Measurements from ENCODE around the gene TMEM258.
A peak's percentile ranks its signal among the peaks of the same experiment; 100 is the strongest.

TMEM258 gene

DNA sequence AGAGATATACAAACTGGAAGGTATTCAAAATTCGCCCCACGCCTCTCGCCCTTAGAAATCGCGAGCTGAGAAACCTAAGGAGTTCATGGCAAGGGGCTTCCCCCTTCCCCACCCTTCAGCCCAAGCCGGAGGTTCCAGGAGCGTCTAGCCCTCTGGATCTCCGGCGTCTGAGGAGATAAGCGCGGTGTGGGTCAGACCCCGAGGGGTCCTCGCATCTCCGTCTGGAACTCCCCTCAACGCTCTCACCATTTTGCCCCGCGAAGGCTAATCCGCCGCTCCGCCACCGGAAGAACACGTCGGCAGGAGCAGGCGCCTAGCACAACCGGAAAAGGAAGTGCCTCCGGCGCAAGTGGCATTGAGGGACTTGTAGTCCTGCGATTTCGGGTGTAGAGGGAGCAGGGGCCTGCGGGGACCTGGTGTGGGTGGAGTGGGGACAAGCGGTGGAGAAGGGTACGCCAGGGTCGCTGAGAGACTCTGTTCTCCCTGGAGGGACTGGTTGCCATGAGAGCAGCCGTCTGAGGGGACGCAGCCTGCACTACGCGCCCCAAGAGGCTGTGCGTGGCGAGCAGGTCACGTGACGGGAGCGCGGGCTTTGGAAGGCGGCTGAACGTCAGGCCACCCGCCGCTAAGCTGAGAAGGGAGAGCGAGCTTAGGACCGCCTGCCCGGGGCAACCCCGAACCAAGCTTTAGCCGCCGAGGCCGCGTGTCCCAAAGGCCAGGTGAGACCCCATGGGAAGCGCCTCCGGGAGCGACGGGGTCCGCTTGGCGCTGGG lies at the start of gene TMEM258, which contains the start of gene FEN1:
Gene TMEM258, minus strand, starts transcription at position 290 of the 773 bp plus-strand sequence. Its CDS starts 41 bp downstream, at position 249.
Gene FEN1, plus strand, starts transcription at position 602 of the 773 bp plus-strand sequence. CDS start 2,451 bp downstream, outside the sequence.
- TF ChIP-seq ZBTB7A (IDR thresholded peaks at IDR 0.05; ENCODE audit: low read depth) (peak; percentile 65), EP300 (IDR thresholded peaks at IDR 0.05; ENCODE audit: borderline replicate concordance) (no peak), RAD21 (IDR thresholded peaks at IDR 0.05; ENCODE audit: low read depth) (no peak), NFIC (IDR thresholded peaks at IDR 0.05) (no peak), CREB1 (IDR thresholded peaks at IDR 0.05; ENCODE audit: low read depth) (peak; percentile 55), YY1 (IDR thresholded peaks at IDR 0.05; ENCODE audit: low read depth) (peak; percentile 77), TAF1 (IDR thresholded peaks at IDR 0.05; ENCODE audit: low read depth) (peak; percentile 79)
- TF ChIP-seq, protein P1, sequence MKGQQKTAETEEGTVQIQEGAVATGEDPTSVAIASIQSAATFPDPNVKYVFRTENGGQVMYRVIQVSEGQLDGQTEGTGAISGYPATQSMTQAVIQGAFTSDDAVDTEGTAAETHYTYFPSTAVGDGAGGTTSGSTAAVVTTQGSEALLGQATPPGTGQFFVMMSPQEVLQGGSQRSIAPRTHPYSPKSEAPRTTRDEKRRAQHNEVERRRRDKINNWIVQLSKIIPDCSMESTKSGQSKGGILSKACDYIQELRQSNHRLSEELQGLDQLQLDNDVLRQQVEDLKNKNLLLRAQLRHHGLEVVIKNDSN (IDR thresholded peaks at IDR 0.05): peak; percentile 99
- TF ChIP-seq, protein P2, sequence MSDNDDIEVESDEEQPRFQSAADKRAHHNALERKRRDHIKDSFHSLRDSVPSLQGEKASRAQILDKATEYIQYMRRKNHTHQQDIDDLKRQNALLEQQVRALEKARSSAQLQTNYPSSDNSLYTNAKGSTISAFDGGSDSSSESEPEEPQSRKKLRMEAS (IDR thresholded peaks at IDR 0.05): peak; percentile 86

DNA sequence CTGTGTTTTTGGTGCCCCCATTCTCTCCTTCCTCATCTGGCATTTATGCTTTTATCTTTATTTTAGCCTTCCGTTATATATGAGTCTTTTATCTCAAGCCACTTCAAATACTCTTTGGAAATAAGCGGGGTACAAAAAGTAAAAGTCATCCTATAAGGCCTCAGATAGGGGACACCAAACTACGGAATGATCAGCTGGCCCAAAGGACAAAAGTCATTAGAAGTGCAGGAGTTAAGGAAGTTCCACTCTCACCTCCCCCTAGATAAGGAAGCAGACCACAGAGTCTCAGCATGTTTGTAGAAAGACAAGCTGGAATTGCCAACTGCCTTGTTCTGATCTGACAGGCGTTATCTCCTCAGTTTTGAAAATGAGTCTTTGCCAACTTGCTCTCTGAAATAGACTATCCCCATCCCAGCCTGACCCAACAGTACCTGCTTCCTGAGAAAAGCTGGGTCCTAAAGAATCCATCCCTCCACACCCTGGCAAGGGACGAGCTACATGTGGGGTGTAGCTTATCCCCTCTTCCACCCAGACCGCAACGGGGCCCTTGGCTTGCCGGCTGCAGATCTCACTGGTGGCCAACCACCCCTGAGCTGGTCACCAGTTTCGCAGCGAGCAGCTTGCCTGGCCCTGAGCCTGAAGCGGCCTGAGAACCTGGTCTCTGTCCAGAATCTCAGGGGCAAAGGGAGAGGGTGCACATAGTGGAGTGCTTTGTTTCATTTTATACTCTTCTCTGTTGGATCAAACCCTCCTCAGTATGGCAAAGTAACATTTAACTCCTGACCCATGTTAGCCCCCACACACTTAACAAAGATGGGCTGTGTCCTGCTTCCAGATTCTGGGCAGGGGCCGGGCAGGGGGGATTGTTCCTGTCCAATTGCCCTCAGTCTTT lies 49.5 kb upstream of the TMEM258 start:
- TF ChIP-seq EP300 (IDR thresholded peaks at IDR 0.05; ENCODE audit: borderline replicate concordance) (no peak), TEAD4 (IDR thresholded peaks at IDR 0.05) (no peak), TAF1 (IDR thresholded peaks at IDR 0.05; ENCODE audit: low read depth) (no peak), TCF12 (IDR thresholded peaks at IDR 0.05; ENCODE audit: low read depth) (no peak), RAD21 (IDR thresholded peaks at IDR 0.05; ENCODE audit: low read depth) (no peak), EGR1 (IDR thresholded peaks at IDR 0.05) (no peak), ZBTB7A (IDR thresholded peaks at IDR 0.05; ENCODE audit: low read depth) (no peak)

DNA sequence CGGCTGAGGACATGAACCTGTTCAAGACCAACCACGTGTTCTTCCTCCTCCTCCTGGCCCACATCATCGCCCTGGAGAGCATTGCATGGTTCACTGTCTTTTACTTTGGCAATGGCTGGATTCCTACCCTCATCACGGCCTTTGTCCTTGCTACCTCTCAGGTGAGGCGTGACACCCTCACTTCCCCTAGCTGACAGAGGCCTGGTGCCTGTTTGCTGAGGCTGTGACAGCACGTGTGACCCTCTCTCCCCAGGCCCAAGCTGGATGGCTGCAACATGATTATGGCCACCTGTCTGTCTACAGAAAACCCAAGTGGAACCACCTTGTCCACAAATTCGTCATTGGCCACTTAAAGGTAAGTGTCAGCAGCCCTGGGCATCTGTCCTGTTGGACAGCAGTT lies 48.0 kb upstream of the TMEM258 start:
- TF ChIP-seq, protein P2 (IDR thresholded peaks at IDR 0.05): no peak
- TF ChIP-seq, protein P1 (IDR thresholded peaks at IDR 0.05): no peak
- TF ChIP-seq CEBPB (IDR thresholded peaks at IDR 0.05) (no peak), RAD21 (IDR thresholded peaks at IDR 0.05; ENCODE audit: low read depth) (no peak), TEAD4 (IDR thresholded peaks at IDR 0.05) (no peak), EP300 (IDR thresholded peaks at IDR 0.05; ENCODE audit: borderline replicate concordance) (no peak), TCF12 (IDR thresholded peaks at IDR 0.05; ENCODE audit: low read depth) (no peak), NFIC (IDR thresholded peaks at IDR 0.05) (no peak), TAF1 (IDR thresholded peaks at IDR 0.05; ENCODE audit: low read depth) (no peak)

DNA sequence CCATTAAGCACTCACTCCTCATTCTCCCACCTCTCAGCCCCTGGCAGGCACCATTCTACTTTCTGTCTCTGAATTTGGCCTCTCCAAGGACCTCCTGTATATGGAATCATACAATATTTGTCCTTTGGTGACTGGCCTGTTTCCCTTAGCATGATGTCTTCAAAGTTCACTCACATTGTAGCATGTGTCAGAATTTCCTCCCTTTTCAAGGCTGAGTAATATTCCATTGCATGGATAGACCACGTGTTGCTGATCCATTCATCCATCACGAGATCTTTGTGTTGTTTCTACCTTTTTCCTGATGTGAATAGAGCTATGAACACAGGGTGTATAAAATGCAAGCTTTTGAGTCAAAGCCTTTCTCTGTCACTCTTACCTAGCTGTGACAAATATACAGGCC lies 47.3 kb upstream of the TMEM258 start:
- no peak for TF ChIP-seq FOXM1 (IDR thresholded peaks at IDR 0.05; ENCODE audit: borderline replicate concordance, low read depth)
- TF ChIP-seq, protein P2 (IDR thresholded peaks at IDR 0.05): no peak
- TF ChIP-seq NFIC (IDR thresholded peaks at IDR 0.05): no peak
- TF ChIP-seq YY1 (IDR thresholded peaks at IDR 0.05; ENCODE audit: low read depth): no peak
- TF ChIP-seq TCF12 (IDR thresholded peaks at IDR 0.05; ENCODE audit: low read depth): no peak
- no peak for TF ChIP-seq ZBTB7A (IDR thresholded peaks at IDR 0.05; ENCODE audit: low read depth)
- no peak for TF ChIP-seq CREB1 (IDR thresholded peaks at IDR 0.05; ENCODE audit: low read depth)

DNA sequence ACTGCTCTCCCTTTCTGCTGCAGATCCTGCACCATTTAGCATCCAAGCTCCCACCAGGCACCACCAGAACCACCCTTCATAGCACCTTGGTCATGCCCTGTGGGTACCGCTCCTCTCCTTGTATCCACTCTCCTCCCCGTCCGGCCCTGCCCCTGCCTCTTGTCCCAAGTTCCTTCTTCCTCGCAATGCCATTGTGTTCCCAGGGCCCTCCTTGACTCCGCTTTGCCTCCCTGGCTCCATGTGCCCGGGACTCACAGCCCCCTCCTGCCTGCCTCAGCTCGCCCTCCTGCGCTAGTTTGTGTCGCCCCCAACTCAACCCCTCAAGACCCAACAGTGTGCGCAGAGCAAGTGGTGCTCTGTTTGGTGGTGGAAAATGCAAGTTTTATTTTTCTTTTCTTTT lies 46.5 kb upstream of the TMEM258 start:
- TF ChIP-seq FOXM1 (IDR thresholded peaks at IDR 0.05; ENCODE audit: borderline replicate concordance, low read depth): no peak
- TF ChIP-seq, protein P3, sequence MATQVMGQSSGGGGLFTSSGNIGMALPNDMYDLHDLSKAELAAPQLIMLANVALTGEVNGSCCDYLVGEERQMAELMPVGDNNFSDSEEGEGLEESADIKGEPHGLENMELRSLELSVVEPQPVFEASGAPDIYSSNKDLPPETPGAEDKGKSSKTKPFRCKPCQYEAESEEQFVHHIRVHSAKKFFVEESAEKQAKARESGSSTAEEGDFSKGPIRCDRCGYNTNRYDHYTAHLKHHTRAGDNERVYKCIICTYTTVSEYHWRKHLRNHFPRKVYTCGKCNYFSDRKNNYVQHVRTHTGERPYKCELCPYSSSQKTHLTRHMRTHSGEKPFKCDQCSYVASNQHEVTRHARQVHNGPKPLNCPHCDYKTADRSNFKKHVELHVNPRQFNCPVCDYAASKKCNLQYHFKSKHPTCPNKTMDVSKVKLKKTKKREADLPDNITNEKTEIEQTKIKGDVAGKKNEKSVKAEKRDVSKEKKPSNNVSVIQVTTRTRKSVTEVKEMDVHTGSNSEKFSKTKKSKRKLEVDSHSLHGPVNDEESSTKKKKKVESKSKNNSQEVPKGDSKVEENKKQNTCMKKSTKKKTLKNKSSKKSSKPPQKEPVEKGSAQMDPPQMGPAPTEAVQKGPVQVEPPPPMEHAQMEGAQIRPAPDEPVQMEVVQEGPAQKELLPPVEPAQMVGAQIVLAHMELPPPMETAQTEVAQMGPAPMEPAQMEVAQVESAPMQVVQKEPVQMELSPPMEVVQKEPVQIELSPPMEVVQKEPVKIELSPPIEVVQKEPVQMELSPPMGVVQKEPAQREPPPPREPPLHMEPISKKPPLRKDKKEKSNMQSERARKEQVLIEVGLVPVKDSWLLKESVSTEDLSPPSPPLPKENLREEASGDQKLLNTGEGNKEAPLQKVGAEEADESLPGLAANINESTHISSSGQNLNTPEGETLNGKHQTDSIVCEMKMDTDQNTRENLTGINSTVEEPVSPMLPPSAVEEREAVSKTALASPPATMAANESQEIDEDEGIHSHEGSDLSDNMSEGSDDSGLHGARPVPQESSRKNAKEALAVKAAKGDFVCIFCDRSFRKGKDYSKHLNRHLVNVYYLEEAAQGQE (IDR thresholded peaks at IDR 0.05; ENCODE audit: low read depth): no peak
- TF ChIP-seq TEAD4 (IDR thresholded peaks at IDR 0.05): no peak
- no peak for TF ChIP-seq YY1 (IDR thresholded peaks at IDR 0.05; ENCODE audit: low read depth)
- TF ChIP-seq TCF12 (IDR thresholded peaks at IDR 0.05; ENCODE audit: low read depth): no peak
- TF ChIP-seq CREB1 (IDR thresholded peaks at IDR 0.05; ENCODE audit: low read depth): no peak
- no peak for TF ChIP-seq EP300 (IDR thresholded peaks at IDR 0.05; ENCODE audit: borderline replicate concordance)
- no peak for TF ChIP-seq TAF1 (IDR thresholded peaks at IDR 0.05; ENCODE audit: low read depth)
- TF ChIP-seq, protein P2 (IDR thresholded peaks at IDR 0.05): no peak

DNA sequence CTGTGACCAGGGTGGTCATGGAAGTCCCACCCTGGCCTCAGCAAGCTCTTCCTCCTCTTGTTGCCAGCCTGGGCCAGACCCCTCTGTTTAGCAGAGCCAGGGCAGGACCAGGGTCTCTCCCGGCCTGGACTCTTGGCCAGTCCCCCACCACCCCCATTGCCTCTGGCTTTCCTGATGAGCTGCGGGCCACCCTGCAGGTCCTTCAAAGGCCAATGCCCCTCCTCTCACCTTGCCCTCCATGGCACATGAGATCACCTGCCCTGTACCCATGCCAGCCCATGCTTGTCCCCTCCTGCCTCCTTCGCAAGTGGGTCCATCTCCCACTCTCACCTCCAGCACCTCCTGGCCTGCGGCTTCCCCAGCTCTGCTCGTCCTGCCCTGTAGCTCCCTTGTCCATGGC lies 46.1 kb upstream of the TMEM258 start:
- TF ChIP-seq YY1 (IDR thresholded peaks at IDR 0.05; ENCODE audit: low read depth) (no peak), FOXM1 (IDR thresholded peaks at IDR 0.05; ENCODE audit: borderline replicate concordance, low read depth) (no peak), EGR1 (IDR thresholded peaks at IDR 0.05) (no peak), ZBTB7A (IDR thresholded peaks at IDR 0.05; ENCODE audit: low read depth) (no peak), CEBPB (IDR thresholded peaks at IDR 0.05) (no peak), TCF12 (IDR thresholded peaks at IDR 0.05; ENCODE audit: low read depth) (no peak), RAD21 (IDR thresholded peaks at IDR 0.05; ENCODE audit: low read depth) (no peak)
- TF ChIP-seq, protein P2 (IDR thresholded peaks at IDR 0.05): no peak

All from Ishikawa (cell line).